ACC112 (cell line): Measurements from ENCODE around the gene TAS2R5.
"Not testable (repeated sequence)": the region's sequence is repeated elsewhere in the genome, so short reads cannot be mapped to it uniquely, and the experiment has no call there.

Source experiments
- H2AFZ ChIP-seq: fragments of 200-600 bp; sonication (generic); one replicate; pipeline ENCODE4 v1.6.0; 2017; ENCODE audit warnings: antibody characterized with exemption, low read length; ENCODE audit not compliant: unreplicated experiment
- H3K27ac ChIP-seq: fragments of 200-600 bp; sonication (generic); 2 replicates; pipeline ENCODE4 v1.5.1; 2014; ENCODE audit warnings: low read depth, mild to moderate bottlenecking, antibody characterized with exemption, low read length, moderate library complexity
- H3K27me3 ChIP-seq: fragments of 200-600 bp; sonication (generic); 2 replicates; pipeline ENCODE4 v1.6.1; 2014; ENCODE audit warnings: mild to moderate bottlenecking, antibody characterized with exemption, low read length, moderate library complexity, mixed read lengths; ENCODE audit not compliant: insufficient read depth
- H3K36me3 ChIP-seq: fragments of 200-600 bp; sonication (generic); 2 replicates; pipeline ENCODE4 v1.6.1; 2016; ENCODE audit warnings: mild to moderate bottlenecking, antibody characterized with exemption, low read length, moderate library complexity, mixed read lengths; ENCODE audit not compliant: insufficient read depth
- H3K4me1 ChIP-seq: fragments of 200-600 bp; sonication (generic); one replicate; pipeline ENCODE4 v1.6.1; 2016; ENCODE audit warnings: low read length, mixed read lengths; ENCODE audit not compliant: insufficient read depth, unreplicated experiment, control insufficient read depth
- H3K4me3 ChIP-seq: fragments of 200-600 bp; sonication (generic); 2 replicates; pipeline ENCODE4 v1.5.1; 2014; ENCODE audit warnings: mild to moderate bottlenecking, low read depth, low read length
- H3K79me2 ChIP-seq: fragments of 200-600 bp; sonication (generic); one replicate; pipeline ENCODE4 v1.6.0; 2016; ENCODE audit warnings: low read length; ENCODE audit not compliant: control insufficient read depth, unreplicated experiment, insufficient read depth

The TAS2R5 gene

GRCh38 chr7:141789917-141790316 lies at the start of gene TAS2R5:
TSS of gene TAS2R5 (plus strand) at chr7:141790217. CDS start at chr7:141790362, 145 bp downstream.
- Histone ChIP-seq H3K79me2 (no peaks in the 10 kb centered on the region), H3K4me1 (no peaks in the 10 kb centered on the region), H3K4me3 (no peak within 1 kb of the TSS), H3K36me3 (no peaks in the 10 kb centered on the region), H3K27me3 (no peaks in the 10 kb centered on the region), H3K27ac (no peak within 1 kb of the TSS), H2AFZ (no peak within 1 kb of the TSS)

- no peaks in the 10 kb centered on the region for H3K27me3 ChIP-seq
- H3K4me3 ChIP-seq, result no peak overlapping the region
- no peak overlapping the region for H3K27ac ChIP-seq
- peaks cover 13% of the 10 kb centered on the region for H3K4me1 ChIP-seq
- H3K36me3 ChIP-seq, result peaks cover 55% of the 10 kb centered on the region
- peaks cover 44% of the 10 kb centered on the region for H3K79me2 ChIP-seq
- H2AFZ ChIP-seq, result no peak overlapping the region
Measured at GRCh38 chr7:141742229-141742628, 47.8 kb upstream of the TAS2R5 start.

GRCh38 chr7:141744131-141744530 lies 45.9 kb upstream of the TAS2R5 start:
- Histone ChIP-seq H3K27ac (no peak overlapping the region), H3K4me3 (no peak overlapping the region), H3K27me3 (no peaks in the 10 kb centered on the region), H3K79me2 (peaks cover 35% of the 10 kb centered on the region), H3K4me1 (peaks cover 9% of the 10 kb centered on the region), H3K36me3 (peaks cover 68% of the 10 kb centered on the region), H2AFZ (no peak overlapping the region)

GRCh38 chr7:141748396-141748795 lies 41.6 kb upstream of the TAS2R5 start:
- H3K4me1 ChIP-seq, result no peaks in the 10 kb centered on the region
- no peak overlapping the region for H2AFZ ChIP-seq
- peaks cover 83% of the 10 kb centered on the region for H3K36me3 ChIP-seq
- no peak overlapping the region for H3K27ac ChIP-seq
- H3K27me3 ChIP-seq, result no peaks in the 10 kb centered on the region
- H3K79me2 ChIP-seq, result peaks cover 1% of the 10 kb centered on the region
- H3K4me3 ChIP-seq, result no peak overlapping the region

GRCh38 chr7:141751904-141752303 lies 38.1 kb upstream of the TAS2R5 start:
- not testable (repeated sequence) for H3K27ac ChIP-seq, H2AFZ ChIP-seq, H3K4me1 ChIP-seq, H3K27me3 ChIP-seq, H3K79me2 ChIP-seq, H3K4me3 ChIP-seq
- H3K36me3 ChIP-seq, result peaks cover 51% of the 10 kb centered on the region

- no peak overlapping the region for H3K4me3 ChIP-seq
- no peak overlapping the region for H3K27ac ChIP-seq
- H3K36me3 ChIP-seq, result peaks cover 51% of the 10 kb centered on the region
- no peak overlapping the region for H2AFZ ChIP-seq
- no peaks in the 10 kb centered on the region for H3K27me3 ChIP-seq
- H3K79me2 ChIP-seq, result no peaks in the 10 kb centered on the region
- H3K4me1 ChIP-seq, result no peaks in the 10 kb centered on the region
Measured at GRCh38 chr7:141752634-141753033, 37.4 kb upstream of the TAS2R5 start.

GRCh38 chr7:141754939-141755338 lies 35.1 kb upstream of the TAS2R5 start:
- H2AFZ ChIP-seq, result no peak overlapping the region
- H3K27ac ChIP-seq, result no peak overlapping the region
- H3K4me3 ChIP-seq, result no peak overlapping the region
- no peaks in the 10 kb centered on the region for H3K4me1 ChIP-seq
- peaks cover 35% of the 10 kb centered on the region for H3K36me3 ChIP-seq
- no peaks in the 10 kb centered on the region for H3K27me3 ChIP-seq
- H3K79me2 ChIP-seq, result no peaks in the 10 kb centered on the region

GRCh38 chr7:141763797-141764196 lies 26.2 kb upstream of the TAS2R5 start, which contains the start of gene TAS2R3:
TSS of gene TAS2R3 (plus strand) at chr7:141764097. CDS start at chr7:141764159, 62 bp downstream.
- peaks cover 16% of the 10 kb centered on the region; the same call in 1 of the 2 replicates for H3K36me3 ChIP-seq
- no peak within 1 kb of the TSS for H3K27ac ChIP-seq
- H3K4me3 ChIP-seq, result no peak within 1 kb of the TSS
- H3K27me3 ChIP-seq, result no peaks in the 10 kb centered on the region
- no peaks in the 10 kb centered on the region for H3K4me1 ChIP-seq
- no peaks in the 10 kb centered on the region for H3K79me2 ChIP-seq
- no peak within 1 kb of the TSS for H2AFZ ChIP-seq

- H3K79me2 ChIP-seq, H3K27ac ChIP-seq, H3K36me3 ChIP-seq, H2AFZ ChIP-seq, H3K4me1 ChIP-seq, H3K27me3 ChIP-seq, H3K4me3 ChIP-seq: not testable (repeated sequence)
Measured at GRCh38 chr7:141770083-141770583, 19.9 kb upstream of the TAS2R5 start.

- Histone ChIP-seq H3K27ac (no peak within 1 kb of the TSS), H3K4me3 (no peak within 1 kb of the TSS), H3K4me1 (no peaks in the 10 kb centered on the region), H2AFZ (no peak within 1 kb of the TSS), H3K79me2 (no peaks in the 10 kb centered on the region), H3K36me3 (no peaks in the 10 kb centered on the region), H3K27me3 (no peaks in the 10 kb centered on the region)
Measured at GRCh38 chr7:141776374-141776773, 13.6 kb upstream of the TAS2R5 start, which contains the start of gene TAS2R4. TSS of gene TAS2R4 (plus strand) at chr7:141776674. CDS start at chr7:141778489, 1,815 bp downstream.

GRCh38 chr7:141785706-141786552 lies 4.1 kb upstream of the TAS2R5 start:
- Histone ChIP-seq H3K4me3 (no peak overlapping the region), H3K36me3 (no peaks in the 10 kb centered on the region), H3K4me1 (no peaks in the 10 kb centered on the region), H3K27me3 (no peaks in the 10 kb centered on the region), H2AFZ (no peak overlapping the region), H3K79me2 (no peaks in the 10 kb centered on the region), H3K27ac (no peak overlapping the region)
